ENCODE measurements around the gene TBKBP1. TPM values are rescaled to one million over a fixed set of nuclear protein-coding genes. Genes with fewer than 3 reads are reported as not detected.

Gene TBKBP1
- total and polyA plus RNA-seq, 9 of the 15 experiments (the other 6 are each of a cell fraction or from before 2014, with no cell fraction given) = 0.03 to 15.6 (median 6.8) TPM

DNA sequence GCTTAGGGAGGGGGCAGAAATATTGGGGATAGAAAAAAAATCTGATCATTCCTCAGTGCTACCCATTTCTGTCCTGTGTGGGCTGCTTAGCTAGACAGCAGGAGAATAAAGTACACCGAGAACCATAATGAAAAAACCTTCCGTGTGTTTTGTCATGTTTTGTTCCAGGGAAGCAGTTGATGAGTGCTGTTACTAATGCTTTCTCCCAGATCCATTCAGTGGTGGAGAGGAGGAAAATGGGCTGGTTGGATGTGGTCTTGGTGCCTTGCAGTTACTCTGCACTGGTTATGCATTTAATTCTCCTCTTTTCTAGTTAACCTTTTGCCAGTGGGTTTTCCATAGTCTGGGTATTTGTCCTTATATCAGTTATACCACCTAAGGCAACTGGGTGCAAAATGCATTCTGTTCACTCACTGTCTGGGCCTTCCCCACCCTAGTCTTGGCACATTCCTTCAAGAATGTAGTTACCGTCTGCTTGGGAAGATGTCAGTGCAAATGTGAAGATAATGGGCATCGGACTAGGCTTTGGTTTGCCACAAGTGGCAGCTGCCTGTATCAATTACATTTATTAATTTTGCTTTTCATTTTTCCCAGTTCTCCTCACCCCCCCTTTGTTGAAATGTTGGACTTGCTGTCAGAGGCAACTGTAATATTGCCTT lies 9.3 kb upstream of the TBKBP1 start (continued):
- TF ChIP-seq, protein P1, sequence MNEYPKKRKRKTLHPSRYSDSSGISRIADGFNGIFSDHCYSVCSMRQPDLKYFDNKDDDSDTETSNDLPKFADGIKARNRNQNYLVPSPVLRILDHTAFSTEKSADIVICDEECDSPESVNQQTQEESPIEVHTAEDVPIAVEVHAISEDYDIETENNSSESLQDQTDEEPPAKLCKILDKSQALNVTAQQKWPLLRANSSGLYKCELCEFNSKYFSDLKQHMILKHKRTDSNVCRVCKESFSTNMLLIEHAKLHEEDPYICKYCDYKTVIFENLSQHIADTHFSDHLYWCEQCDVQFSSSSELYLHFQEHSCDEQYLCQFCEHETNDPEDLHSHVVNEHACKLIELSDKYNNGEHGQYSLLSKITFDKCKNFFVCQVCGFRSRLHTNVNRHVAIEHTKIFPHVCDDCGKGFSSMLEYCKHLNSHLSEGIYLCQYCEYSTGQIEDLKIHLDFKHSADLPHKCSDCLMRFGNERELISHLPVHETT (CRISPR knock-in tag; conservative IDR thresholded peaks at IDR 0.05 in 1 of 2, IDR thresholded peaks at IDR 0.05 in 1 of 2) = no peak
- TF ChIP-seq PML (IDR thresholded peaks at IDR 0.05; ENCODE audit: low read length) (0 out of 2 replicates have a peak, but pooled peaks have one; percentile 3), ZBTB33 (CRISPR knock-in tag; IDR thresholded peaks at IDR 0.05) (no peak), ZMIZ1 (IDR thresholded peaks at IDR 0.05; ENCODE audit: low read depth in 2 of 2, low read length in 2 of 2) (no peak), ADNP (tag; IDR thresholded peaks at IDR 0.05) (no peak), GABPB2 (CRISPR knock-in tag; conservative IDR thresholded peaks at IDR 0.05) (no peak), BRCA1 (IDR thresholded peaks at IDR 0.05) (no peak), BRCA1 (CRISPR knock-in tag; IDR thresholded peaks at IDR 0.05) (no peak), POLR2G (IDR thresholded peaks at IDR 0.05; ENCODE audit: low read depth, low read length) (0 out of 2 replicates have a peak, but pooled peaks have one; percentile 40), POLR2A (conservative IDR thresholded peaks at IDR 0.05) (peak; percentile 68; the same call in 1 of the 2 replicates), DNMT1 (IDR thresholded peaks at IDR 0.05) (no peak), CBX8 (IDR thresholded peaks at IDR 0.05; ENCODE audit: borderline replicate concordance, extremely low read depth, low read depth, low read length, poor library complexity, severe bottlenecking) (no peak)
- TF ChIP-seq, protein P2, sequence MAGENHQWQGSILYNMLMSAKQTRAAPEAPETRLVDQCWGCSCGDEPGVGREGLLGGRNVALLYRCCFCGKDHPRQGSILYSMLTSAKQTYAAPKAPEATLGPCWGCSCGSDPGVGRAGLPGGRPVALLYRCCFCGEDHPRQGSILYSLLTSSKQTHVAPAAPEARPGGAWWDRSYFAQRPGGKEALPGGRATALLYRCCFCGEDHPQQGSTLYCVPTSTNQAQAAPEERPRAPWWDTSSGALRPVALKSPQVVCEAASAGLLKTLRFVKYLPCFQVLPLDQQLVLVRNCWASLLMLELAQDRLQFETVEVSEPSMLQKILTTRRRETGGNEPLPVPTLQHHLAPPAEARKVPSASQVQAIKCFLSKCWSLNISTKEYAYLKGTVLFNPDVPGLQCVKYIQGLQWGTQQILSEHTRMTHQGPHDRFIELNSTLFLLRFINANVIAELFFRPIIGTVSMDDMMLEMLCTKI (IDR thresholded peaks at IDR 0.05; ENCODE audit: partially characterized antibody) = no peak
